Measurements from ENCODE around the gene C17orf75.

The C17orf75 gene

DNA sequence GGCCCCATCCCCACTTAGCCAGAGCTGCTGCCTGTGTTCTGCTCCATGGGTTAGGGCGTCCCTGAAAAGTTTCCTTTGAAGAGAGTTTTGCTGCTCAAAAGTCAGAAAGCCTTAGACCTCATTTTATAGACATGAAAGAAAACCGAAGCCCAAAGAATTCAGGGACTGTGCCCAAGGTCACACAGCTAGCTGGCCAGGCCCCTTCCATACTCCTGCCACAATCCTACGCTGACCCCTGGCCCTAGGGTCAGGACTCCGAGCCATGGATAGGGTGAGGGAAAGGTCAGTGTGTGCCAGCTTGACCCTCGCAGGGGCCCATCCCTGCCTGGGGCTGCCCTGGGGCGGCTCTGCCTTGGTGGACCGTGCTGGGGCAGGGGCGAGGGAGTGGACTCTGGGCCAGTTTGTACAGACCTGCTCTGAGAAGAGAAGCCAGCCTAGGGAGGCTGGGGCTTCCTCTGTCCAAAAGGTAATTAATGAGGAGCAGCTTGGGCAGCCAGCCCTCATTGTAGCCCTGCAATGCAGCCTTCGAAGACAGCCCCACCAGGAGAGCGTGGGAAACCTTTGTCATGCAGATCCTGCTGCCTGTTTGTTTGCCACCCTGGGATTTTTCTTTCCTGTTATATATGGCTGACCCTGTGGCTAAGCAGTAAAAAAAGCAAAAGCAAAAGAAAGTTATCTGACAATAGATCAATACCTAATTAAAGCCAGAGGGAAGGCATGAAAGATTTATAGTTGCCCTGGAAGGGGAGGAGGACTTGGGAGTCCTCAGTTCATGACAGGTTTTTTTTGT lies 38.9 kb downstream of the C17orf75 start:
- no peak for DNase-seq

- DNase-seq = no peak
These were observed 39.9 kb downstream of the C17orf75 start for GRCh38 chr17:32302037-32302436.

DNA sequence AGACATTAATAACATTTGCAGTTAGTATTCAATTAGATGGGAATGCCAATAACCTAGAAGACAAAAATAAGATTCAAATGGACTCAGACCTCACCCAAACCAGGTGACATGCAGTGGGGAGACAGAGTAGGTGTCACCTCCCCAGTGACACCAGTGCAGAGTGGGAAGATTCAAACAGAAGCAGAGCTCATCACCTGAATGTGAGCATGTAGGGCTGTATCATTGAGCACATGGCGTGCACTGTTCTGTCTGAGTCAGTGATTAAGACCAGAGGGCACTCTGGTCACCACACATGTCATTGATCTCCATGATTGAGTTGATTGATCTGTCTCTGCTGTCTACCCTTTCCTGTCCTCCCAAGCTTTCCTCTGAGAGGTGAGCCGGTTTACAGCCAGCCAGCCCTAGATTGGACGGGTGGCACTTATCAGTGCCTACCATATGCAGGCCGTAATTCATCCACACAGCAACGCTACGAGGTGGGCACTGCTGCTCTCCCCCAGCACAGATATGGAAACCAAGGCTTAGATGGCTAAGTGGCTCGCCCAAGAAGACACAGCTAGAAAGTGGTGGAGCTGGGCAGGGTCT lies 42.3 kb downstream of the C17orf75 start:
- no peak for DNase-seq

- DNase-seq = no peak
These were observed 43.0 kb downstream of the C17orf75 start for GRCh38 chr17:32298721-32299579.

DNA sequence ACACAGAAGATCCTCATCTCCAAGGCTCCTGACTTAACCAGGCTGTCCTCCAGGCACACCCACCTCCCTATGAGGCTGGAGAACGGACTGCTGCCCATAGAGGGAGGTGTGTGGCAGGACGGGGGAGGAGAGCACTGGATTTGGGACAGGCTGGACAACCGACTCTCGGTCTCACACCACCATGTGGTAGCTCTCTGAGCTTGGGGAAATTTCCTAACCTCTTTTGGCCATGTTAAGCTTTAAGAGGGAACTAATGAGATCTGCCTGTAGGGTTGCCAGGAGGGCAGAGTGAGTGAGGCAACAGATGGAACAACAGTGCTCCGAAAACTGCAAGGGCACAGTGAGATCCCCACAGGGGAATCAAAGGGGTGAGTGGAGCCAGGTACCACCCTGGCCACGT lies 43.7 kb downstream of the C17orf75 start:
- DNase-seq = no peak

GRCh38 chr17:32297860-32298259 lies 44.1 kb downstream of the C17orf75 start:
- no peak for DNase-seq

GRCh38 chr17:32297424-32297823 lies 44.5 kb downstream of the C17orf75 start:
- no peak for DNase-seq

DNA sequence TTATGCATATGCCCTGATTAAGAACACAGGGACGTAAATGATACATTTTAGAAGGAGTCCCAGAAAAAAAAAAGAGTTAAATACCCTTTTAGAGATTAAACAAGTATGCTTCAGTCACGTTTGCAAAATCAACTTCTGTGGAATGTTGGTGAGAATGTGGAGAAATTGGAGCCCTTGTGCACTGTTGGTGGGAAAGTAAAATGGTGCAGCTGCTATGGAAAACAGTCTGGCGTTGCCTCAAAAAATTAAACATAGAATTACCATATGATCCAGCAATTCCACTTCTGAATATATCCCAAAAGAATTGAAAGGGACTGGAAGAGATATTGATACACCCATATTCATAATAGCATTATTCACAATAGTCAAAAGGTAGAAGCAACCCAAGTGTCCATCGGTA lies 49.9 kb downstream of the C17orf75 start:
- no peak for DNase-seq

GRCh38 chr17:32289471-32290070 lies 52.4 kb downstream of the C17orf75 start:
- DNase-seq = no peak

- no peak for DNase-seq
These were observed 53.4 kb downstream of the C17orf75 start for GRCh38 chr17:32288615-32289014.

- DNase-seq = no peak
These were observed 54.0 kb downstream of the C17orf75 start for GRCh38 chr17:32287804-32288511.

DNA sequence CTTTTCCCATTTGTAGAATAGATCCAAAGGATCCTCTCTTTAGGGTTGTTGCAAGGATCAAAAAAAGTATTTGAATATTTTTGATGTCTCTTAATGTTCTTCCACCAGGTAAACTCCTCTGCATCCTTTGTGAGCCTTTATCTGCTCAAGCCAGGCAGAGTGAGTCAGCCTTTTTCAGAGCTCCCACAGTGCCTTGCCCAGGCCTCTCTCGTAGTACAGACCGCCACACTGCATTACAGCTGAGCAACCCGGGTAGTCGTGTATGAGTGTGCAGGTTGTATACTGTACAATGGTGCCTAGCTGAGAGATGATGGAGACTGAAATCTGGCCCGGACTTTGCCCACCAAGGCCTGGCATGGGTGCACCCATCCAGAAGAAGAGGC lies 55.5 kb downstream of the C17orf75 start:
- no peak for DNase-seq

DNA sequence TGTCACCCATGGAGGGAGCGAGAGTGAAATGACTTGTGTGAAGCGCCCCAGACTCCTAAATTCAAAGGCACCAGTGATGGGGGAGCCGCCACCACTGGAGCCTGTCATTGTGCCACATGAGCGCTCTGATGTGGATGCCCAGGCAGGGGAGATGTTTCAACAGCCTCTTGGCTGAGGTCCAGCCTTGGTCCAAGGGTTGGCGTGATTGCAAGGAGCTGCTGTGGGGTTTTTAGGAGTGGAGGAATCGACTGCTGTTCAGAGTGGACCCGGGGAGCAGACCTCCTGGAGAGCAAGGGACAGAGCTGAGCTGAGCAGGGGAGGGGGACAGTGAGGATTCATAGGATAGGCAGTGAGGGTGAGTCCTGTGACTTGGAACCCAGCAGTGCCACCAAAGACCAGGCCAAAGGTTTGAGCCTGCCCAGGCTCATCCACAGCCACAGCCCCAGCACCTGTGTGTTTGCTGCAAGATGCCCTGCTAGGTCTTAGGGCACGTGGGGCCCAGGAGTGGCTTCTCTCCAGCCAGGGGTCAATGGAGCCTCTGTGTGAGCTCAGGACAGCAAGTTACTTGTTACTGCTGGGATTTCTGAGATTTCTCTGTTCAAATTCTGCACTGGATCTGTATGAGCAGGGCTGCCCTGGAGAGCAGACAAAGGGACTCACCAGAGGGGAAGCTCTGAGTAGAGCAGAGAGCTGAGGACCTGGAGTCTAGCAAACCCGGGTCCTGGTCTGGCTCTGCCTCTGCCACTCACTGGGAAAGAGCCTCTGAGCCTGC lies 56.0 kb downstream of the C17orf75 start:
- DNase-seq = no peak

DNA sequence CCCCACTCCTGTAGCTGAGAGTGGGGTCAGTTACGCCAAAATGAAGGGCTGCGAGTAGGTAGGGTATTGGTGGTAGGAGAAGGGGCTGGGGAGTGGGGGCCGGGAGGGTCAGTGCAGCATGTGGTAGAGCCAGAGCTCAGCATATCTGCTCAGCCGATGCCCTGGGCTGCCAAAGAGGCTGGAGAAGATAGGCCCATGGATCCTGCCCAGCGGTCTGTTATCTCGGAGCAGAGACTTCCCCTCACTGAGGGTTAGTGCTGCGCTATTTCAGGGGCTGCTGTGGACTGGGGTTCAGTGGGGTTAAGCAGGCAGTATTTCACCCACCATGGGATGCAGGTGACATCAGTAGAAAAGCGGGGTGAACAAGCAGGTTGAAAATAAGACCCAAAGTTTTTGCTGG lies 56.7 kb downstream of the C17orf75 start:
- DNase-seq = no peak

GRCh38 chr17:32283745-32284201 lies 58.2 kb downstream of the C17orf75 start:
- DNase-seq = no peak

- no peak for DNase-seq
These were observed 60.9 kb downstream of the C17orf75 start for GRCh38 chr17:32281011-32281451.

DNA sequence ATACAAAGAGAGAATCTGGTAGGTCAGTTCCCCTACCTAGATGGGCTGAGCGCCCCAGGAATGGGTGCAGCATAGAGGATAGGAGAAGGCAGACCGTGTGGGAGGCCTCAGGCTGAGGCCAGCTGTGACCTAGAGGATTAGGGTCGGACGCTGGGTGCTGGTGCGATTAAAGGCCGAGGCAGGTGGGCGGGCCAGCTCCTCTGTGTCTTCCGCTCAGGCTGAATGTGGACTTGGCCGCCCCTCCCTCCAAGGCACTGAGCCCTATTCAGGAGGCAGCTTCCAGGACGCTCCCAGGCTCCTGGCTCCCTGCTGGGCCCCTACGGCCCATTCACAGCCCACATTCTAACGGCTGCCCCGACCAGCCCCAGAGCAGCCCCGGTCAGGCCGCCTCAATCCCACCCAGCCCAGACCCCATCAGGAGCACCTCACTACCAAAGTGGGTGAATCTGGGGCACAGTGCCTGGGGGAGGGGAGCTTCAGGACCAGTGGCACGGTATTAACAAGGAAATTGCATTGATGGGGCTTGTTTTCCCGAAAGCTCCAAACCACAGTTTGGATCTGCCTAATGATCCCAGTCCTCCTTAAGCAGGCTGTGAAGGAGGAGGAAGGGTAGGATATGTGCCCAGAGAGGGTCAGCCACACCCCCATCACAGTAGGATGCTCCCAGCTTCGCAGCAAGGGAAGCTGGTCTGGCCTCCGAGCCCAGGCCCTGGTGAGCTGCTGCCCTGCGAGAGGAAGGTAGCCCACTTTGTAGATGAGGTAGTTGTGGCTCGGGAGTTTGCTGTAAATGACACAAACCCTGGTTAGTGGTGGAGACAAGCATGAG lies 61.9 kb downstream of the C17orf75 start:
- DNase-seq = no peak

DNA sequence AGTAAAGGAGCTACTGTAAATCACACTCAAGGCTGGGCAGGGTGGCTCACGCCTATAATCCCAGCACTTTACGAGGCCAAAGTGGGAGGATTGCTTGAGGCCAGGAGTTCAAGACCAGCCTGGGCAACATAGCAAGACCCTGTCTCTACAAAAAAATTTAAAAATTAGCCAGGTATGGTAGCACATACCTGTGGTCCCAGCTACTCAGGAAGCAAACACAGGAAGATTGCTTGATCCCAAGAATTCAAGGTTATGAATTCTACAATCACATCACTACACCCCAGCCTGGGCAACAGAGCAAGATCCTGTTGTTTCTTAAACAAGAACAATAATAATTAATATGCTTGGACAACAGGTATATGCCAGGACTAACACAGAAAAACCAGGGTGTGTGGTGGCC lies 63.2 kb downstream of the C17orf75 start:
- DNase-seq = no peak
